ENCODE data around the gene BBS9.

GRCh38 chr7:33128990-33129805 is at the start of gene BBS9:
- TF ChIP-seq CTCF (conservative IDR thresholded peaks at IDR 0.05; ENCODE audit: low read depth, low read length) (no peak), EZH2 (IDR thresholded peaks at IDR 0.05; ENCODE audit: low read length, unreplicated experiment) (no peak), EZH2phosphoT487 (IDR thresholded peaks at IDR 0.05; ENCODE audit: borderline replicate concordance, low read length) (no peak)
